ENCODE data around the gene RPL37.
"Not testable (repeated sequence)": the region's sequence is repeated elsewhere in the genome, so short reads cannot be mapped to it uniquely, and the experiment has no call there.

The RPL37 gene

GRCh38 chr5:40834849-40835787, at the start of gene RPL37:
Gene RPL37 (minus strand): TSS chr5:40835222. CDS start chr5:40835185, 37 bp downstream.
- peak within 1 kb of the TSS; percentile 98 for H3K27ac ChIP-seq
- TF ChIP-seq CTCF (IDR thresholded peaks at IDR 0.05) (no peak), ZFX (IDR thresholded peaks at IDR 0.05; ENCODE audit: borderline replicate concordance) (no peak)

DNA sequence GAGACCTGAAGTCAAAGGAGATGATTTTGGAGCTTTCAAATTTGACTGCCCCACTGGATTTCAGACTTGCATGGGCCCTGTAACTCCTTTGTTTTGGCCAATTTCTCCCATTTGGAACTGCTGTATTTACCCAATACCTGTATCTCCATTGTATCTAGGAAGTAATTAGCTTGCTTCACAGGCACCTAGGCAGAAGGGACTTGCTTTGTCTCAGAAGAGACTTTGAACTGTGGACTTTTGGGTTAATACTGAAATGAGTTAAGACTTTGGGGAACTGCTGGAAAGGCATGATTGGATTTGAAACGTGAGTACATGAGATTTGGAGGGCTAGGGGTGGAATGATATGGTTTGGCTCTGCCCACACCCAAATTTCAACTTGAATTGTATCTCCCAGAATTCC, 48.0 kb upstream of the RPL37 start:
- not testable (repeated sequence) for H3K27ac ChIP-seq

- no peak for TF ChIP-seq CTCF (IDR thresholded peaks at IDR 0.05)
- no peak for TF ChIP-seq ZFX (IDR thresholded peaks at IDR 0.05; ENCODE audit: borderline replicate concordance)
- H3K27ac ChIP-seq: no peak overlapping the region
These were observed 47.3 kb upstream of the RPL37 start for GRCh38 chr5:40882291-40882690.

DNA sequence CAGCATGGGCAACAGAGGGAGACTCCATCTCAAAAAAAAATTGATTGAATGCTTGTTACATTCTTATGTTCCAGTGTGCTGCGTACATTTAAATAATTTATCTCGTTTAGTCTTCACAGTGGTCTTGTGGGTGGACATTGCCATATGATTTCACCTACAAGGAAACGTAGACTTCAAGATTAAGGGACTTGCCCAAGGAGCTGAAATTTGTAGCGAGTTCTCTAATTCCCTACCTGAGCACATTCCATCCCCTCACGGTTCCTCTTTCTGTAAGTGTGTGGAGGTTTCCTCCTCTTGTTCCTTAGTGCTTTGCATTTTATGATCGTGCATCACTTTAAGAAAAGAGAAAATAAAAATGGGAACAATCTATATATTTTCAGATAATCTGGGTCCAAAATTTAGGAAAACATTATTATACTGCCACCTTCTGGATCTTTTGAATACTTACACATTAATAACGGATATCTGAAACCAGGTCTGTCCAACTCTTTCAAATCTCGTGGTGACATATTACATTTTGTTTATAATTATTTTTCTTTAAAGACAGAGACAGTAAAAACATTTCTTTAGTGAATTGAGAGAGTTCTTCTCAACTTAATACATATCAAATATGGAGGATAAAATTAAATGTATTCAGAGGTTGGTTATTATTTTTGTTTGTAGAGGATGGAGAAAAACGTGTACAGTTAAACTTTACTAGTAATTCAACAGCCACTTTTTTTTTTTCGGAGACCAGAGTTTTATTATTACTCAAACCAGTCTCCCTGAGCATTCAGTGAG, 44.3 kb upstream of the RPL37 start:
- TF ChIP-seq ZFX (IDR thresholded peaks at IDR 0.05; ENCODE audit: borderline replicate concordance) (no peak), CTCF (IDR thresholded peaks at IDR 0.05) (peak; percentile 78)
- H3K27ac ChIP-seq: no peak overlapping the region

- TF ChIP-seq CTCF (IDR thresholded peaks at IDR 0.05): no peak
- TF ChIP-seq ZFX (IDR thresholded peaks at IDR 0.05; ENCODE audit: borderline replicate concordance): no peak
These were observed 42.5 kb upstream of the RPL37 start for GRCh38 chr5:40877371-40877988.

GRCh38 chr5:40875958-40876357, 40.9 kb upstream of the RPL37 start:
- TF ChIP-seq CTCF (IDR thresholded peaks at IDR 0.05) (no peak), ZFX (IDR thresholded peaks at IDR 0.05; ENCODE audit: borderline replicate concordance) (no peak)
- no peak overlapping the region for H3K27ac ChIP-seq

More at GRCh38 chr5:40877371-40877988, 42.5 kb upstream of the RPL37 start:
- no peak overlapping the region for H3K27ac ChIP-seq

DNA sequence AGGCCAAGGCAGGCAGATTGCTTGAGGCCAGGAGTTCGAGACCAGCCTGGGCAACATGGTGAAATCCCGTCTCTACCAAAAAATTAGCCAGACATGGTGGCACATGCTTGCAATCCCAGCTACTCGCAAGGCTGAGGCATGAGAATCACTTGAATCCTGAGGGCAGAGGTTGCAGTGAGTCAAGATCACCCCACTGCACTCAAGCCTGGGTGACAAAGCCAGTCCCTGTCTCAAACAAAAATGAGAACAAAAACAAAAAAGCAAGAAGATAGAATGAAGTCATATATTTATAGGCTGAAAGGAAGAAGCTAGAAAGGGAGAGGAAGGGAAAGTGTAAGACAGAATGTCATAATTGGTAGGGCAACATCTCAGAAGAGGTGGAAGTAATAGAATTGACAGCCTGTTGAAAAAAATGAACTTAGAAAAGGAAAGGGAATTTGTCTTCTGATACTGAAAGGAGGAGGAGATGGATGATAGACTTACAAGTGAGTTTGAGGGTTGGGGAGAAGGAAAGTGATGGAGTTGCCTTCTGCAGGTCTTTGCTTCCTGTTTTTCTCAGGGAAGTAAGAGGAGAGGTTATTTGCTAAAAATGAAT, 38.4 kb upstream of the RPL37 start:
- TF ChIP-seq ZFX (IDR thresholded peaks at IDR 0.05; ENCODE audit: borderline replicate concordance) (no peak), CTCF (IDR thresholded peaks at IDR 0.05) (no peak)
- no peak overlapping the region for H3K27ac ChIP-seq

DNA sequence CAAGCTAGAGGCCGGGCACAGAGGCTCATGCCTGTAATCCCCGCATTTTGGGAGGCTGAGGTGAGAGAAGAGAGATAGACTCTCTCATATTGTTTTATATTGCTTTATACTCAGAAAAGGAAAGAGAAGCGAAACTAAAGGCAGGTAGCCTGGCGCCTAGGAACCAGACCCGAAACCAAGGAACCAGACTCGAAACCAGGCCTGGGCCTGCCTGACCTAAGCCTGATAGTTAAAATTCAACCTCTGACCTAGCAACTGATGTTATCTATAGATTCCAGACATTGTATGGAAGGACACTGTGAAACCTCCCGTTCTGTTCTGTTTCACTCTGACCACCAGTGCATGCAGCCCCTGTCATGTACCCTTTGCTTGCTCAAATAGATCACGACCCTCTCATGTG, 37.2 kb upstream of the RPL37 start:
- H3K27ac ChIP-seq: not testable (repeated sequence)
